Activated CD8-positive, alpha-beta memory T cell treated with anti-CD3 and anti-CD28 coated beads, Interleukin-2, amount 50 U/mL, for 1 hour (primary cell): ENCODE measurements around the gene OR6C74.

Experiments used
- DNase-seq: peaks from one replicate; pipeline ENCODE4 v3.0.0-alpha.2; 2020; ENCODE audit errors: extremely low read depth

Gene OR6C74

DNA sequence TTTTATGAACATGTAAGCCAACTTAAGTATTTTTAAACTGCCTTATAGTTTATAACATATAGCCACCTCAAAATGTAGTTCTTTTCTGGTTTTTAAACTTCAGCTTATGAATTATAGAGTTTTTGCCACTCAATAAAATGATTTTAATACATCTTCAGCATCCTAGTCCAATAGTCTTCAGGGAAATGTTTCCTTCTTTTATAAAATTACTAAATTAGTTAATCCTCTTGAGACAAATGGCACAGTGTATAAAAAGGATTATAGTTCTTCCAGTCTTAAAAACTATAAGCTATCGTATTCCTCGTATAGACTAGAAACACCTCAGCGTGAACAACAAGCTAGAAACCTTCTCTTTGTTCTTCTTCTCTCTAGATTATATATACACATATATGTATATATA is at the start of gene OR6C74:
OR6C74 (plus strand) TSS at position 301 of the 400 bp plus-strand sequence. CDS start 2,679 bp downstream, outside the sequence.
- DNase-seq = no peak

DNA sequence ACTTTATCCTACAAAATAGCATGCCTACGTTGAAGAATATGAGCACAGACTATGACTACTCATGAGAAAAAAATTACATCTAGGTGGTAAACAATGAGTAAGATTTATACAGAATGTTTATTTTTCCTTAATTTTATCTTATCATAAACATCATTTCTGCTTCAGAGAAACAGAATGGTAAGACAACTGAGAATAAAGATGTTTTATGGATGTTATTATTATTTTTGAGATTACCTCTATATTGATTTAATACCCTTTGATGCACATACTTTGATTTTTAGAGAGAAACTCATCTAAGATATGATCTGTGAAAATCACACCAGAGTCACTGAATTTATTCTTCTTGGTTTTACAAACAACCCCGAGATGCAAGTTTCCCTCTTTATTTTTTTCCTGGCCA is 23.7 kb upstream of the OR6C74 start, which contains the start of gene OR10A7:
OR10A7 (plus strand) TSS at position 301 of the 400 bp plus-strand sequence; CDS start at position 301, 0 bp downstream.
- DNase-seq = no peak

DNA sequence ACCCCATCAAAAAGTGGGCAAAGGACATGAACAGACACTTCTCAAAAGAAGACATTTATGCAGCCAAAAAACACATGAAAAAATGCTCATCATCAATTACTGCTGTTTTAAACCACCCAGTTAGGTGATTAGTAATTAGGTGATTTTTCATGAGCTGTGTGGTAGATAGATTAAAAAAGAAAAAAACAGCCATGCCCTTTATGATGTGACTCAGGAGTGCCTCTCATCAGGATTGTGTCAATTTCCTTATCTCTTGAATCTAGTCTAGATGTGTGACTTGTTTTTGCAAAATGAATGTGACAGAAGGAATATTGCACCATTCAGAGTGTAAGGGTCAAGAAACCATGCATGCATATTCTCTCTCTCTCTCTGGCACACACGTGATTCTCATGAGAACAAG is 17.9 kb upstream of the OR6C74 start:
- no peak for DNase-seq

DNA sequence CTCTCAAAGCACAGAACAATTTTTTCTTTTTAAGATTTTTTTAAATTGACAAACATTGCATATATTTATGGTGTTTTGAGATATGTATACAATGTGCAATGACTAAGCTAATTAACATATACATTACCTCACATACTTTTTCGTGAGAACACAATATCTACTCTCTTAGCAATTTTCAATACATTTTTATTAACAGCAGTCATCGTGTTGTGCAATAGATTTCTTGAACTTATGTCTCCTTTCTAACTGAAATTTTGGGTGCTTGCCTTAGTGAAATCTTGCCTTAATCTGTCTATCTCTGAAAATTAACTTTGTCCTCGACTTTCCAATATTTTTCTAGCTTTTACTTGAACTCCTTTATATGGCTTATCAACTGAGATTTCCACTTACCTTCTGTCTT is 16.8 kb upstream of the OR6C74 start:
- no peak for DNase-seq

DNA sequence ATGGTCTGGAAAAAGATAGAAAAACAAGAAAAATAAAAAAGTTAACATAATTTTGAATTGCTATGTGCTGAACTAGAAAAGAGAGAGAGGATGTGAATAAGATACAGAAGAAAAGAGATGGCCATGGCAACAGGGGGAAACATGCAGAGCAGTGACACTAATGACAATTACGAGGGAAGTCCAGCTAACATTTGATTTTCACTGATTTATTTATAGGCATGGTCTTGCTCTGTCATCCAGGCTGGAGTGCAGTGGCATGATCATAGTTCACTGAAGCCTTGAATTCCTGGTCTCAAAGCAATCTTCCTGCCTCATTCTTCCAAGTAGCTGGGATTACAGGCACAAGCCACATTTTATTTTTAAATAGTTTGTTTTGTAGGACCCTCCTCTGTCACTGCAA is 1.8 kb downstream of the OR6C74 start:
- no peak for DNase-seq

DNA sequence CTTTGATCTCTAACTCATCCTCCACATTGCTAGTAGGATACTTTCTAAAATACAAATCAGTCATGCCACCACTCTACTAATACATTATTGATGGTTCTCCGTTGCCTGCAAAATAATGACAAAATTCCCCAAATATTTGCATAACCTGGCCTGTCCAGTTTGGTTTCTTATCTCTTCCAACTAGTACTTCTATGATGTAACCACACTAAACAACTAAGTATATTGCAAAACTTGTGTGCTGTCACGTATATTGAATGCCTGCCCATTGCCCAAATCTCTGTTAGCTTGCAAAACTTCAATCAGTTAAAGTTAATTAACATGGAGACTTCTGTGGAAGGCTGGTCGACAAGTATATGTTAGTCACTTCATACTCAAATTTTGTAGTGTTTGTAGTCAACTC is 6.5 kb downstream of the OR6C74 start:
- DNase-seq = no peak

DNA sequence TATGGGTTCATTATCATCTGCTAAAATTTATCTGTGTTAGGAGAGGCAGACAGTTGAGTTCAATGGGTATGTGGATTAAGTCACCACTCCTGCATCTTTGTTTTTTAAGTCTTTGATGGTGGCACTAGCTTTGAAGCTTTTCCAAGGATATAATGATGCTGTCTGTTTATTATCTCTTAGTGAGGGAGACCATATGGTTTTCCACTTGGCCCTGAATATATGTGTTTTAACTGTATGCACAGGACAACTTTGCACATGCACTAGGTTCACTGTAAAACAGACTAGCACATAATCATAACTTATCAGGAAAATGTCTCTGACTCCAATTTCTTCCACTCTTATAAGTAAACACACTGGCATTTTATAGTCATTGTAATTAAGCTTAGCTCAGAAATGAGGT is 8.9 kb downstream of the OR6C74 start:
- DNase-seq = no peak

DNA sequence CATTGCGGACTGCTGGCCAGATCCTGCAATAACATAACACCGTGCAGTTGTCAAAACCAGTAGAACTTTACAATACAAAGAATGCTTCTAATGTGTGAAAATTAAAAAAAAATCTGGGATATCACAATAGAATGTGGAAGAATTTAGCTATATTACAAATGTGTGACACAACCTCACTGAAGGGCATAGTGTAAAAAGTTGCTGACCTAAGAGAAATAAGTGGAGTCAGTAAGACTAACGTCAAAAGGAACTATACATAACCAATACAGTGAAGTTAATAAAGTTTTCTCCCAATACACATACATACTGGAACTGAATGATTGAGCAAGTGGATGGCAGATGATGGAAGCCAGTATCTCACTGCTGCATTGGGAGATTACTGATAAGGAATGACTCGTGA is 12.4 kb downstream of the OR6C74 start:
- DNase-seq = no peak

DNA sequence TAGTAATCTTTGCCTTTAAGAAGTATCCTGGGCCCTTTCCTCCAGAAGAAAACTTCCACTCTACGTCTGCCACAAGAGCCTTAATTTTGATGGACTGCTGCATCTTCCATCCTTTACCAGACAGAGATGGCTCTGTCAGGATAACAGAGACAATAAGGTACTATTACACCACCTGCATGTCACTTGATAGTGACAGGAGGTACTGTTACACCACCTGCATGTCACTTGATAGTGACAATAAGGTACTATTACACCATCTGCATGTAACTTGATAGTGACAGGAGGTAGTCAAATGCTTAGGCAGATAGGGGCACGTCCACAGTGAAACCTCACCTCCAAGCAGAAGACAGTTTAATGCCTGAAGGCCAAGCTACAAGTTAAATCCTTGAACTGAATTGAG is 13.9 kb downstream of the OR6C74 start:
- DNase-seq = no peak

DNA sequence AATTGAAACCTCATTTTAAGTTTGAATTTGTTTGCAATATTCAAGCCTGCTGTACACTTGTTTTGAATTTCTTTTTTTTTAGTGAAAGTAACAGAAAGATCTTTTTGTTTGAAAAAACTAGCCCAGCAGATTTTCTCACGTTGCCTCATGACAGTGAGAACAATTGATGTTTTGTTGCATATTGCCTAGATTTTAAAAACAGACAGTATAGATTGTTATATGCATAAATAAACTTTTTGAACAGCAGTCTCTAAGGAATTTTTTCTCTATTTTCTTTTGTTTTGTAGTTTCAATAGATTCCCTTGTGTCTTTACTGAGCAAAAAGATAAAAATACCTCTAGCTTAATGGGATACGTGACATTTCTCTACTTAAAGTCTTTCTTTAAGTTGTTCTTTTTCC is 36.6 kb downstream of the OR6C74 start:
- no peak for DNase-seq

DNA sequence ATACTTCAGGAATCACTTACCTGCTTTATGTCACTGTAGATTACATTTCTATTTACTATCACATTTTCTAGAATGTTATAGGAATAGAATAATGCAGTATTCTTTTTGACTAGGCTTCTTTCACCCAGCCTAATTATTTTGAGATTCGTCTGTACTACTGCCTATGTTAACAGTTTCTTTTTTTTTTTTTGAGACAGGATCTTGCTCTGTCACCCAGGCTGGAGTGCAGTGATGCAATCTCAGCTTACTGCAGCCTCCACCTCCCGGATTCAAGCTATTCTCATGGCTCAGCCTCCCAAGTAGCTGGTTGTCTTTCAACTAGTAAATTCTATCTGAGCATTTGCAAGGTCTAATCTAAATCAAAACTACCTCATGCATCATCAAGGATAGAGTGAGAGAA is 45.6 kb downstream of the OR6C74 start:
- DNase-seq = no peak
